ENCODE results near the gene IL1RAPL1.

Gene IL1RAPL1

GRCh38 chrX:28581522-28581921 is 5.7 kb upstream of the IL1RAPL1 start:
- no peak overlapping the region for H3K27ac ChIP-seq
- no peak for TF ChIP-seq CTCF (conservative IDR thresholded peaks at IDR 0.05)

- no peak overlapping the region for H3K27ac ChIP-seq
- TF ChIP-seq CTCF (conservative IDR thresholded peaks at IDR 0.05) = no peak
These were observed 4.7 kb upstream of the IL1RAPL1 start for GRCh38 chrX:28582511-28582910.

GRCh38 chrX:28584025-28584424 is 3.2 kb upstream of the IL1RAPL1 start:
- no peak for TF ChIP-seq CTCF (conservative IDR thresholded peaks at IDR 0.05)
- H3K27ac ChIP-seq = no peak overlapping the region

- TF ChIP-seq CTCF (conservative IDR thresholded peaks at IDR 0.05) = no peak
- no peak overlapping the region for H3K27ac ChIP-seq
These were observed 1.5 kb upstream of the IL1RAPL1 start for GRCh38 chrX:28585767-28586166.

- TF ChIP-seq CTCF (conservative IDR thresholded peaks at IDR 0.05) = no peak
- H3K27ac ChIP-seq = no peak overlapping the region
These were observed 960 bp upstream of the IL1RAPL1 start for GRCh38 chrX:28586286-28586685.

- TF ChIP-seq CTCF (conservative IDR thresholded peaks at IDR 0.05) = no peak
These were observed 1.8 kb downstream of the IL1RAPL1 start for GRCh38 chrX:28589046-28589445.

GRCh38 chrX:28590396-28590795 is 3.1 kb downstream of the IL1RAPL1 start:
- peak; percentile 48 for TF ChIP-seq CTCF (conservative IDR thresholded peaks at IDR 0.05)

More at GRCh38 chrX:28589046-28589445, 1.8 kb downstream of the IL1RAPL1 start:
- no peak overlapping the region for H3K27ac ChIP-seq

GRCh38 chrX:28591542-28591941 is 4.3 kb downstream of the IL1RAPL1 start:
- TF ChIP-seq CTCF (conservative IDR thresholded peaks at IDR 0.05) = no peak
- no peak overlapping the region for H3K27ac ChIP-seq

More at GRCh38 chrX:28590396-28590795, 3.1 kb downstream of the IL1RAPL1 start:
- no peak overlapping the region for H3K27ac ChIP-seq

Measured in VCaP (cell line).